Mesendoderm (in vitro differentiated cells): Measurements from ENCODE around the gene NOTCH4. TPM values are rescaled to one million over a fixed set of nuclear protein-coding genes. Genes with fewer than 3 reads are reported as not detected.
"Not testable (repeated sequence)": the region's sequence is repeated elsewhere in the genome, so short reads cannot be mapped to it uniquely, and the experiment has no call there.

Experiments
- DNase-seq: peaks from one replicate; pipeline ENCODE4 v3.0.0; 2013
- H2AK5ac ChIP-seq: 2 replicates; pipeline ENCODE4 v1.6.1; 2013; ENCODE audit warnings: low read length, inconsistent platforms
- H2BK120ac ChIP-seq: 2 replicates; pipeline ENCODE4 v1.6.1; 2013; ENCODE audit warnings: low read depth, mild to moderate bottlenecking, low read length, moderate library complexity, mixed read lengths
- H2BK15ac ChIP-seq: replicated peaks from 2 replicates; pipeline ENCODE4 v1.6.1; 2013; ENCODE audit warnings: low read depth, mild to moderate bottlenecking, moderate library complexity
- H2BK5ac ChIP-seq: 2 replicates; pipeline ENCODE4 v1.6.1; 2013; ENCODE audit warnings: low read length, inconsistent platforms
- H3K18ac ChIP-seq: 2 replicates; pipeline ENCODE4 v1.6.1; 2013; ENCODE audit warnings: mild to moderate bottlenecking, low read length, mixed read lengths
- H3K23ac ChIP-seq: one replicate; pipeline ENCODE4 v1.6.1; 2013; ENCODE audit warnings: low read length
- H3K27ac ChIP-seq: 2 replicates; pipeline ENCODE4 v1.5.1; 2013; ENCODE audit warnings: low read depth, mild to moderate bottlenecking, inconsistent platforms, low read length, moderate library complexity
- H3K27me3 ChIP-seq: 2 replicates; pipeline ENCODE4 v1.6.1; 2013; ENCODE audit warnings: low read length, control low read depth, mild to moderate bottlenecking, inconsistent platforms; ENCODE audit not compliant: insufficient read depth, poor library complexity
- H3K36me3 ChIP-seq: 2 replicates; pipeline ENCODE4 v1.6.1; 2013; ENCODE audit warnings: low read length, inconsistent platforms; ENCODE audit not compliant: control insufficient read depth, insufficient read depth
- H3K4ac ChIP-seq: one replicate; pipeline ENCODE4 v1.6.1; 2013; ENCODE audit warnings: low read depth, mild to moderate bottlenecking, low read length, moderate library complexity
- H3K4me1 ChIP-seq: 2 replicates; pipeline ENCODE4 v1.6.1; 2013; ENCODE audit warnings: low read depth, low read length, inconsistent platforms; ENCODE audit not compliant: control insufficient read depth
- H3K4me2 ChIP-seq: 2 replicates; pipeline ENCODE4 v1.6.1; 2013; ENCODE audit warnings: low read length
- H3K4me3 ChIP-seq: 2 replicates; pipeline ENCODE4 v1.5.1; 2013; ENCODE audit warnings: mild to moderate bottlenecking, low read length
- H3K56ac ChIP-seq: one replicate; pipeline ENCODE4 v1.6.1; 2013; ENCODE audit warnings: low read length
- H3K79me1 ChIP-seq: 2 replicates; pipeline ENCODE4 v1.6.1; 2013; ENCODE audit warnings: low read length, inconsistent platforms
- H3K79me2 ChIP-seq: 2 replicates; pipeline ENCODE4 v1.6.1; 2013; ENCODE audit warnings: mild to moderate bottlenecking, low read length; ENCODE audit not compliant: control insufficient read depth, insufficient read depth
- H3K9ac ChIP-seq: 2 replicates; pipeline ENCODE4 v1.6.1; 2013; ENCODE audit warnings: low read length, inconsistent platforms
- H4K5ac ChIP-seq: one replicate; pipeline ENCODE4 v1.6.1; 2013; ENCODE audit warnings: low read length
- H4K8ac ChIP-seq: one replicate; pipeline ENCODE4 v1.6.1; 2013; ENCODE audit warnings: low read depth, mild to moderate bottlenecking, control low read depth, low read length, moderate library complexity
- WGBS: extraction: QIAGEN DNeasy Blood & Tissue Kit; methylation state at CpG from one replicate; pipeline ENCODE4 v1.1.7; 2013; ENCODE audit warnings: low lambda C conversion rate, missing lambda C conversion rate; ENCODE audit not compliant: insufficient coverage; ENCODE audit errors: extremely low coverage; 5-methylcytosine and 5-hydroxymethylcytosine counted together
- polyA plus RNA-seq, 2 experiments: library from polyadenylated mRNA; stranded (reverse); fragments of 200-250 nt; gene quantifications; one replicate each; pipeline ENCODE4 v1.2.3, GENCODE V29; 2013

The NOTCH4 gene
- polyA plus RNA-seq (2013, experiment 1 of 2): 1.6 TPM
- polyA plus RNA-seq (2013, experiment 2 of 2): 1.6 TPM

- no peak within 1 kb of the TSS for H3K9ac ChIP-seq
- H2BK15ac ChIP-seq: no peak within 1 kb of the TSS
- H3K56ac ChIP-seq: no peak within 1 kb of the TSS
- no peaks in the 10 kb centered on the region for H3K27me3 ChIP-seq
- H3K23ac ChIP-seq: no peak within 1 kb of the TSS
- no peak for DNase-seq
- H4K5ac ChIP-seq: no peak within 1 kb of the TSS
- no peaks in the 10 kb centered on the region for H3K4me1 ChIP-seq
- no peak within 1 kb of the TSS for H3K18ac ChIP-seq
- H3K4ac ChIP-seq: no peak within 1 kb of the TSS
- H2BK5ac ChIP-seq: no peak within 1 kb of the TSS
- H3K4me3 ChIP-seq: no peak within 1 kb of the TSS
- H3K27ac ChIP-seq: no peak within 1 kb of the TSS
- H2AK5ac ChIP-seq: no peak within 1 kb of the TSS
- no peak within 1 kb of the TSS for H4K8ac ChIP-seq
- no peak within 1 kb of the TSS for H2BK120ac ChIP-seq
- no peaks in the 10 kb centered on the region for H3K79me1 ChIP-seq
- no peaks in the 10 kb centered on the region for H3K79me2 ChIP-seq
- WGBS: no CpG with 5 or more reads among the region's 20 CpGs
- no peak within 1 kb of the TSS for H3K4me2 ChIP-seq
- H3K36me3 ChIP-seq: no peaks in the 10 kb centered on the region
Measured at GRCh38 chr6:32223258-32224235, at the start of gene NOTCH4. Gene NOTCH4 (minus strand): TSS chr6:32224067. CDS start chr6:32223928, 139 bp downstream.

- WGBS: no CpG with 5 or more reads among the region's 1 CpG
- no peaks in the 10 kb centered on the region for H3K27me3 ChIP-seq
- H2BK15ac ChIP-seq: no peak overlapping the region
- H3K23ac ChIP-seq: no peak overlapping the region
- H4K8ac ChIP-seq: no peak overlapping the region
- no peak overlapping the region for H3K4me2 ChIP-seq
- H3K4me1 ChIP-seq: no peaks in the 10 kb centered on the region
- H2AK5ac ChIP-seq: no peak overlapping the region
- H2BK5ac ChIP-seq: no peak overlapping the region
- no peaks in the 10 kb centered on the region for H3K79me2 ChIP-seq
- no peak overlapping the region for H3K27ac ChIP-seq
- H2BK120ac ChIP-seq: no peak overlapping the region
- no peak overlapping the region for H3K9ac ChIP-seq
- H3K79me1 ChIP-seq: no peaks in the 10 kb centered on the region
- H3K56ac ChIP-seq: no peak overlapping the region
- H3K36me3 ChIP-seq: no peaks in the 10 kb centered on the region
- H3K4ac ChIP-seq: no peak overlapping the region
- H3K18ac ChIP-seq: no peak overlapping the region
- no peak for DNase-seq
- no peak overlapping the region for H3K4me3 ChIP-seq
- no peak overlapping the region for H4K5ac ChIP-seq
Measured at GRCh38 chr6:32271429-32271828, 47.6 kb upstream of the NOTCH4 start.

GRCh38 chr6:32268459-32268858 is 44.6 kb upstream of the NOTCH4 start:
- H3K23ac ChIP-seq, H3K36me3 ChIP-seq, H3K18ac ChIP-seq, H2AK5ac ChIP-seq, H3K56ac ChIP-seq, H3K4me1 ChIP-seq, H3K79me2 ChIP-seq, H3K9ac ChIP-seq, H3K4me3 ChIP-seq, H4K5ac ChIP-seq, H2BK15ac ChIP-seq, H2BK120ac ChIP-seq, H3K79me1 ChIP-seq, H3K4ac ChIP-seq, H4K8ac ChIP-seq, H3K27ac ChIP-seq, H3K4me2 ChIP-seq, DNase-seq, H2BK5ac ChIP-seq, H3K27me3 ChIP-seq: not testable (repeated sequence)
- WGBS: no CpG with 5 or more reads among the region's 3 CpGs

GRCh38 chr6:32267035-32267434 is 43.2 kb upstream of the NOTCH4 start:
- H3K79me1 ChIP-seq: no peaks in the 10 kb centered on the region
- no peak overlapping the region for H3K56ac ChIP-seq
- H3K36me3 ChIP-seq: no peaks in the 10 kb centered on the region
- no peak overlapping the region for H2BK5ac ChIP-seq
- H3K4me1 ChIP-seq: no peaks in the 10 kb centered on the region
- H4K5ac ChIP-seq: no peak overlapping the region
- no peak for DNase-seq
- H3K27ac ChIP-seq: no peak overlapping the region
- no peak overlapping the region for H3K23ac ChIP-seq
- no peaks in the 10 kb centered on the region for H3K27me3 ChIP-seq
- no peak overlapping the region for H3K18ac ChIP-seq
- H2BK15ac ChIP-seq: no peak overlapping the region
- H3K4me3 ChIP-seq: no peak overlapping the region
- no peak overlapping the region for H2BK120ac ChIP-seq
- H3K4me2 ChIP-seq: no peak overlapping the region
- H4K8ac ChIP-seq: no peak overlapping the region
- no peak overlapping the region for H3K9ac ChIP-seq
- no peak overlapping the region for H2AK5ac ChIP-seq
- no peak overlapping the region for H3K4ac ChIP-seq
- H3K79me2 ChIP-seq: no peaks in the 10 kb centered on the region

GRCh38 chr6:32257262-32257661 is 33.4 kb upstream of the NOTCH4 start:
- H3K79me2 ChIP-seq, H4K5ac ChIP-seq, H3K79me1 ChIP-seq, H3K27me3 ChIP-seq, H3K56ac ChIP-seq, H2BK15ac ChIP-seq, H3K18ac ChIP-seq, DNase-seq, H3K9ac ChIP-seq, H3K4me2 ChIP-seq, H3K4me1 ChIP-seq, H3K36me3 ChIP-seq, H4K8ac ChIP-seq, H2AK5ac ChIP-seq, H3K23ac ChIP-seq, H3K4ac ChIP-seq, H2BK120ac ChIP-seq, H3K27ac ChIP-seq, H2BK5ac ChIP-seq, H3K4me3 ChIP-seq: not testable (repeated sequence)
- WGBS: no CpG with 5 or more reads among the region's 4 CpGs
